GM12873 (cell line): ENCODE measurements around the gene ERCC1.

Experiments used
- CTCF ChIP-seq: IDR thresholded peaks from 2 replicates; pipeline ENCODE4 v1.5.1; 2012; ENCODE audit warnings: low read depth, mild to moderate bottlenecking, moderate library complexity, low read length, control low read depth; ENCODE audit not compliant: insufficient read depth; ENCODE audit errors: missing control alignments

The ERCC1 gene

GRCh38 chr19:45395821-45396617 is 27.7 kb downstream of the ERCC1 start:
- TF ChIP-seq CTCF, result no peak

- TF ChIP-seq CTCF, result no peak
Measured at GRCh38 chr19:45391871-45392665, 31.6 kb downstream of the ERCC1 start.

GRCh38 chr19:45391346-45391745 is 32.4 kb downstream of the ERCC1 start:
- TF ChIP-seq CTCF, result no peak

GRCh38 chr19:45385392-45386221 is 38.1 kb downstream of the ERCC1 start:
- peak; percentile 12 for TF ChIP-seq CTCF

GRCh38 chr19:45382426-45382825 is 41.3 kb downstream of the ERCC1 start:
- TF ChIP-seq CTCF, result no peak

- no peak for TF ChIP-seq CTCF
Measured at GRCh38 chr19:45380107-45380506, 43.6 kb downstream of the ERCC1 start.
